ENCODE measurements around the gene STOML3.

DNA sequence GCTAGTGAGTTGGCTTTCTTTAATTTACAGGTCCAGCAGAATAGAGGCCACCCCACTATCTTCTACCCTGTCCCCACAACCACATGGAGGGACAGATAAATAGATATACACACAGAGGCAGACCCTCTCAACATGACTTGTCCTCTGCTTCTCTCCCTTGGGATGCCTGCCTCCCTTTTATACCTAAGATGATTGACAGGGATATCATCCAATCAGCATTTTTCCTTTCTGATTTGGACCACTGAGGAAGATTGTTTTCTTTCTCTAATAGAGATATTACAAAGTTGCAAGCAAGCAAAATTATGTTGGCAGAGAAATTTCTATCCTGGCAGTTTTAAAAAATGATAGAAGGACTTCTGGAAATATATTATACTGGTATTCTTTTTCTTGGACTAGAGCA is 35.8 kb downstream of the STOML3 start:
- TF ChIP-seq CTCF (IDR thresholded peaks at IDR 0.05) (no peak), POLR2AphosphoS5 (IDR thresholded peaks at IDR 0.05; ENCODE audit: low read depth, low read length) (no peak), REST (IDR thresholded peaks at IDR 0.05; ENCODE audit: insufficient read depth in 1 of 2, low read depth in 2 of 2, low read length in 1 of 2) (no peak), TCF7L2 (IDR thresholded peaks at IDR 0.05; ENCODE audit: low read depth, low read length) (no peak), SIN3A (IDR thresholded peaks at IDR 0.05; ENCODE audit: borderline replicate concordance, insufficient read depth, low read depth, low read length) (no peak)
